Large intestine (tissue), 3 donors: ENCODE measurements around the gene QSOX2. TPM values are rescaled to one million over a fixed set of nuclear protein-coding genes. Genes with fewer than 3 reads are reported as not detected.
"Not testable (repeated sequence)": the region's sequence is repeated elsewhere in the genome, so short reads cannot be mapped to it uniquely, and the experiment has no call there.

Experiments used
- DNase-seq, 2 donors: peaks; one replicate each; pipeline versions ENCODE4 v3.0.0 to v3.0.0-alpha.2; 2013
- H3K27ac ChIP-seq: one replicate; pipeline ENCODE4 v1.5.1; 2013; ENCODE audit warnings: low read length
- H3K27me3 ChIP-seq: 2 replicates; pipeline ENCODE4 v1.6.1; 2013; ENCODE audit warnings: low read length; ENCODE audit not compliant: control insufficient read depth, insufficient read depth
- H3K36me3 ChIP-seq: 2 replicates; pipeline ENCODE4 v1.6.1; 2013; ENCODE audit warnings: low read length; ENCODE audit not compliant: control insufficient read depth, insufficient read depth
- H3K4me1 ChIP-seq: one replicate; pipeline ENCODE4 v1.6.1; 2013; ENCODE audit warnings: low read length; ENCODE audit not compliant: control insufficient read depth, insufficient read depth
- H3K4me3 ChIP-seq: one replicate; pipeline ENCODE4 v1.5.1; 2013; ENCODE audit warnings: low read length
- H3K9me3 ChIP-seq: one replicate; pipeline ENCODE4 v1.6.1; 2013; ENCODE audit warnings: mild to moderate bottlenecking, low read depth, low read length, moderate library complexity; ENCODE audit not compliant: control insufficient read depth
- WGBS: methylation state at CpG from one replicate; pipeline ENCODE4 v1.1.5; 2013; ENCODE audit warnings: low lambda C conversion rate; ENCODE audit not compliant: insufficient coverage; 5-methylcytosine and 5-hydroxymethylcytosine counted together
- polyA plus RNA-seq: library from polyadenylated mRNA; unstranded; fragments of 120-200 nt; gene quantifications from one replicate; pipeline ENCODE4 v1.2.1, GENCODE V29; 2013

QSOX2 gene
- polyA plus RNA-seq, 1 donor = 11.9 TPM

GRCh38 chr9:136241542-136241941 is 4.1 kb downstream of the QSOX2 start:
- H3K27me3 ChIP-seq = no peaks in the 10 kb centered on the region
- WGBS = no CpG with 5 or more reads among the region's 13 CpGs

DNA sequence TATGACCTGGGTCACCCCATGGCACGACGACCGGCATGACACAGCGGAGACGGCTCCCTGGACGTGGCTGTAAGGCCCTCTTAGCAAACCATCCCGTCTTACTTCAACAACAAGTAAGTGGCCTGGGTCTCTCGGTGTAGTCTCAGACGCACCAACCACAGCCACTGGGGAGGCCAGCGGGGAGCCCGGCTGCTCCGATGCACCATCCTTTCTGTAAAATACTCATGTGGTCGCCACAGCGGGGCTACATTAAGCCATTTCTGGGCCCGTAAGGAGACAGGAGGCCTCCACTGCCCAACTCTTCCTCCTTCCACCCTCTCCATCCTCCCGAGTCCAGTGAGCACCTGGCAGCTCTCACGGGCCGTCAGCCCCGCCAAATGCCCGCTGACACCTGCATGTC is 4.7 kb downstream of the QSOX2 start:
- no CpG with 5 or more reads among the region's 20 CpGs for WGBS
- no peak for DNase-seq
- H3K36me3 ChIP-seq = peaks cover 9% of the 10 kb centered on the region
- peaks cover 5% of the 10 kb centered on the region for H3K4me1 ChIP-seq
- H3K9me3 ChIP-seq = no peaks in the 10 kb centered on the region
- H3K27me3 ChIP-seq = no peaks in the 10 kb centered on the region
- H3K4me3 ChIP-seq = no peak overlapping the region
- no peak overlapping the region for H3K27ac ChIP-seq

More at GRCh38 chr9:136241542-136241941, 4.1 kb downstream of the QSOX2 start:
- no peaks in the 10 kb centered on the region for H3K9me3 ChIP-seq
- no peak for DNase-seq
- H3K4me1 ChIP-seq = peaks cover 7% of the 10 kb centered on the region
- H3K4me3 ChIP-seq = no peak overlapping the region
- H3K36me3 ChIP-seq = peaks cover 3% of the 10 kb centered on the region
- no peak overlapping the region for H3K27ac ChIP-seq

GRCh38 chr9:136239983-136240330 is 5.7 kb downstream of the QSOX2 start:
- no peaks in the 10 kb centered on the region for H3K27me3 ChIP-seq
- DNase-seq = no peak
- WGBS = no CpG with 5 or more reads among the region's 2 CpGs
- no peak overlapping the region for H3K27ac ChIP-seq
- peaks cover 19% of the 10 kb centered on the region for H3K36me3 ChIP-seq
- H3K4me3 ChIP-seq = no peak overlapping the region
- peaks cover 3% of the 10 kb centered on the region for H3K4me1 ChIP-seq
- no peaks in the 10 kb centered on the region for H3K9me3 ChIP-seq

- WGBS = no CpG with 5 or more reads among the region's 25 CpGs
- no peaks in the 10 kb centered on the region for H3K4me1 ChIP-seq
- peaks cover 20% of the 10 kb centered on the region for H3K36me3 ChIP-seq
- H3K9me3 ChIP-seq = peaks cover 3% of the 10 kb centered on the region
- no peak overlapping the region for H3K4me3 ChIP-seq
- H3K27ac ChIP-seq = no peak overlapping the region
- DNase-seq = no peak
- H3K27me3 ChIP-seq = no peaks in the 10 kb centered on the region
Observed at GRCh38 chr9:136239135-136239982, 6.3 kb downstream of the QSOX2 start.

DNA sequence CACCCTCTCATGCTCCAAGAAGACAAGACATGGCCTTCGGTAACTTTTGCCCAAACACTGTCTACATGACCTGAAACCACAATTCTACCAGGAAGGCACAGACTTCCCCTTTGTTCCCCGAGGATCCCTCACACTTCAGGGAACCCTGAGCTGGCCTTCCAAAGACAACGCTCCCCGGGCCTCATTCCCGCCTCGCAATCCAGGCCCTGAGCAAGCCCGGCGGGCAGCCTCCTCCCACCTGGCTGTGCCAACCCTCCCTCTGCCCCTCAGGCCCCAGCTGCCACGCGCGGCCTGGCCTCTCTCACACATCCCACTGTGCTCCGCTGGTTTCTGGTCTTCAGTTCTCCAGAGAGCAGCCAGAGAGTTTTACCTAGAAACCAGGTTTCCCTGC is 7.3 kb downstream of the QSOX2 start:
- peaks cover 21% of the 10 kb centered on the region for H3K36me3 ChIP-seq
- no CpG with 5 or more reads among the region's 12 CpGs for WGBS
- no peak overlapping the region for H3K27ac ChIP-seq

GRCh38 chr9:136237486-136238341 is 7.9 kb downstream of the QSOX2 start:
- no peak overlapping the region for H3K4me3 ChIP-seq
- no peak for DNase-seq
- H3K27ac ChIP-seq = no peak overlapping the region
- H3K9me3 ChIP-seq = peaks cover 3% of the 10 kb centered on the region
- H3K4me1 ChIP-seq = no peaks in the 10 kb centered on the region
- H3K27me3 ChIP-seq = no peaks in the 10 kb centered on the region
- peaks cover 21% of the 10 kb centered on the region for H3K36me3 ChIP-seq
- WGBS = no CpG with 5 or more reads among the region's 32 CpGs

More for the DNA sequence above, 7.3 kb downstream of the QSOX2 start:
- DNase-seq = no peak
- Histone ChIP-seq H3K4me3 (no peak overlapping the region), H3K4me1 (no peaks in the 10 kb centered on the region), H3K27me3 (no peaks in the 10 kb centered on the region), H3K9me3 (peaks cover 3% of the 10 kb centered on the region)

- not testable (repeated sequence) for H3K27ac ChIP-seq, DNase-seq, H3K4me3 ChIP-seq, H3K27me3 ChIP-seq, H3K9me3 ChIP-seq, H3K4me1 ChIP-seq
- WGBS = no CpG with 5 or more reads among the region's 43 CpGs
- peaks cover 21% of the 10 kb centered on the region for H3K36me3 ChIP-seq
Observed at GRCh38 chr9:136236471-136237410, 8.9 kb downstream of the QSOX2 start.

DNA sequence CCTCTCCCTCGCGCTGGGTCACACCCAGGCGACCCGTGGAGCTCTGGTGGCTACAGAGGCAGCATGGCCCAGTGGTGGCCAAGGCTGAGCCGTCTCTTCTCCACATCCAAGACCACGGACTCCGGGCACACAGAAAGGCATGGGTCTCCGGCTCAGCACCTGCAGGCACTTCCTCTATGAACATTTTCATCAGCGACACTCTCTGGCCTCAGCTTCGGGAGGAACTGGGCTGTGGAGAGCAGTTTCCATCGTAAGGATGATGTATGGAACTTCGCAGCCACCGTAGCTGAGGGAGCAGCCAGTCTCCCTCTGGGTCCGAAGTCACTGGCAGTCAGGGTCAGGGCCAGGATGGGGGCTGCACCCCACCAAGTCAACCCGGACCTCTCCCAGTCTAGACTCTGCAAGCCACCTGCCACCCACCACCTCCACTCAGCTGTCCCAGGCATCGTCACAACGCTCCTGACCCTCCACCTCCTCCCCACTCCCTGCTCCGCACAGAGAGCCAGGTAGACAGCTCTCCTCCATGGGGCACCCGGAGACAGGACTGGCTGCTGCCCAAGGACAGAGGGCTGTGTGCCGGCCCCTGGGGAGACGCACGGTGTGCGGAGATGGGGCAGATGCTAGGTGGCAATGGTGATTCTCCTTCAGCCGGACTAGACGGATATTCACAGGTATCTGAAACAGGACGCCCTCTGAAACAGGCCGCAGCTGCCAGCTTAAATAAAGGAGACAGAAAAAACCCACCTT is 9.7 kb downstream of the QSOX2 start:
- H3K36me3 ChIP-seq = peaks cover 24% of the 10 kb centered on the region
- no peak overlapping the region for H3K4me3 ChIP-seq
- no peak overlapping the region for H3K27ac ChIP-seq
- peaks cover 3% of the 10 kb centered on the region for H3K9me3 ChIP-seq
- no peaks in the 10 kb centered on the region for H3K27me3 ChIP-seq
- no peaks in the 10 kb centered on the region for H3K4me1 ChIP-seq
- no CpG with 5 or more reads among the region's 27 CpGs for WGBS
- no peak for DNase-seq

DNA sequence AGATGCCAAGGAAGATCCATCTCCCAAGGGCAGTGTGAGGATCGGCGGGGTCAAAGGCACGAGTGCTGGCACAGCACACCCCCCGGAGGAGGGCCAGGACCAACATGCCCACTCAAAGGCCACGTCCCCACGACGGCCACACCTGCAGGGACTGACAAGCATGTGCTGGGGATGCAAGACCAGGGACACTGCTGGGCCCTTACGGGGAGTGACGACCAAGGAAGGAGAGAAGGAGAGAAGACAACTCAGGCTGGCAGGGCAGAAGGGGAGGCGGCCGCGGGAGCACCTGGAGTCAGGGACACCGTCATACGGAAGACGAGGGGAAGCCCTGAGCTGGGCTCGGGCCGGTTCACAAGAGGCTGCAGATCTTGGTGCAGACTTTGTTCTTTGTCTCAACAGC is 10.4 kb downstream of the QSOX2 start:
- peaks cover 24% of the 10 kb centered on the region for H3K36me3 ChIP-seq
- WGBS = no CpG with 5 or more reads among the region's 17 CpGs
- H3K27me3 ChIP-seq = no peaks in the 10 kb centered on the region
- DNase-seq = no peak
- no peaks in the 10 kb centered on the region for H3K4me1 ChIP-seq
- no peak overlapping the region for H3K27ac ChIP-seq
- H3K4me3 ChIP-seq = no peak overlapping the region
- H3K9me3 ChIP-seq = peaks cover 3% of the 10 kb centered on the region
